BLaER1 treated with 17β-estradiol and CSF1 and Interleukin-3, amounts not matched to agents 10 nM and 100 nM (cell line): ENCODE measurements around the gene LIMCH1.

Source experiments
- H3K27ac ChIP-seq, 11 experiments: shearing (Covaris generic); formaldehyde crosslinking; 2 replicates each; pipeline ENCODE4 v1.8.1; 2022
- H3K27me3 ChIP-seq, 11 experiments: shearing (Covaris generic); formaldehyde crosslinking; 2 replicates each; pipeline ENCODE4 v1.8.1; 2022
- H3K36me3 ChIP-seq, 11 experiments: shearing (Covaris generic); formaldehyde crosslinking; 2 replicates each; pipeline ENCODE4 v1.8.1; 2022
- H3K4me1 ChIP-seq, 10 experiments: shearing (Covaris generic); formaldehyde crosslinking; 2 replicates each; pipeline ENCODE4 v1.8.1; 2022
- H3K4me2 ChIP-seq, 11 experiments: shearing (Covaris generic); formaldehyde crosslinking; 2 replicates each; pipeline ENCODE4 v1.8.1; 2022
- H3K4me3 ChIP-seq, 10 experiments: shearing (Covaris generic); formaldehyde crosslinking; 2 replicates each; pipeline ENCODE4 v1.8.1; 2022
- H3K9ac ChIP-seq, 11 experiments: shearing (Covaris generic); formaldehyde crosslinking; 2 replicates each; pipeline ENCODE4 v1.8.1; 2022
- H3K9me3 ChIP-seq, 11 experiments: shearing (Covaris generic); formaldehyde crosslinking; replicated peaks in 1 of 11; 2 replicates each; pipeline ENCODE4 v1.8.1; 2022
- H4K20me1 ChIP-seq, 11 experiments: shearing (Covaris generic); formaldehyde crosslinking; 2 replicates each; pipeline ENCODE4 v1.8.1; 2022
- Cebpa-rat ChIP-seq, 11 experiments: shearing (Covaris generic); IDR thresholded peaks; 2 replicates each; pipeline ENCODE4 v1.8.1; 2022

Gene LIMCH1

DNA sequence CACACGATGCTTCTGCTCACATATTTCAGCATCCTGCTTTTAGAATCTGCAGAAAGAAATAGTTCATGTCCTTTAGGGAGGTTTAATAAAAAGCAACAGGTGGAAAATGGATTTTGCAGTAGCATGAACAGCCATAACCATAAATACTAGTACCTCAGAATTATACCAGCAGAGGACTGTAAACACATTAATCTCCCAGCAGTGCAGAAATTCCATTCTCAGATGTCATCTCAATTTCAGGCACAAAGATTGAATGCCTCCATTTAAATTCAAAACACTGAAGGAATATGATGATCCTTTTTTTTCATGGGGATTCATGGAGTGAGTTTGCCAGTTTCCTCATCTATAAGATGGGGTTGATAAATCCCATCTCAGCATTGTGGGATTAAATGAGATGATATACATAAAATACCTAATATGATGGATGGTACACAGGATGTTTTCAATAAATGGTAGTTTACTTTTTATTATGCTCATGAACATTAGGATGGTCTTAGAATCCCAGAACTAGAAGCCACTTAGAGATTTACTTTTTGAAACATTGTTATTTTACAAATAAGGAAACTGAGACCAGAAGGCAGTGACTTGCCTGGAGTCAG is 566 bp upstream of the LIMCH1 start:
- Histone ChIP-seq H3K9ac (no peak overlapping the region), H3K4me3 (no peak overlapping the region), H3K9me3 (no peaks in the 10 kb centered on the region), H3K4me2 (0 out of 22 replicates have a peak overlapping the region, but pooled peaks of 1 of the 11 experiments have one; percentile 55), H4K20me1 (no peaks in the 10 kb centered on the region), H3K4me1 (peaks cover 0 to 21% (median 3%) of the 10 kb centered on the region in 10 experiments; a peak in 11 of 20 replicates), H3K27me3 (no peaks in the 10 kb centered on the region), H3K36me3 (no peaks in the 10 kb centered on the region), H3K27ac (no peak overlapping the region)
- no peak for TF ChIP-seq Cebpa-rat (IDR thresholded peaks at IDR 0.05)

DNA sequence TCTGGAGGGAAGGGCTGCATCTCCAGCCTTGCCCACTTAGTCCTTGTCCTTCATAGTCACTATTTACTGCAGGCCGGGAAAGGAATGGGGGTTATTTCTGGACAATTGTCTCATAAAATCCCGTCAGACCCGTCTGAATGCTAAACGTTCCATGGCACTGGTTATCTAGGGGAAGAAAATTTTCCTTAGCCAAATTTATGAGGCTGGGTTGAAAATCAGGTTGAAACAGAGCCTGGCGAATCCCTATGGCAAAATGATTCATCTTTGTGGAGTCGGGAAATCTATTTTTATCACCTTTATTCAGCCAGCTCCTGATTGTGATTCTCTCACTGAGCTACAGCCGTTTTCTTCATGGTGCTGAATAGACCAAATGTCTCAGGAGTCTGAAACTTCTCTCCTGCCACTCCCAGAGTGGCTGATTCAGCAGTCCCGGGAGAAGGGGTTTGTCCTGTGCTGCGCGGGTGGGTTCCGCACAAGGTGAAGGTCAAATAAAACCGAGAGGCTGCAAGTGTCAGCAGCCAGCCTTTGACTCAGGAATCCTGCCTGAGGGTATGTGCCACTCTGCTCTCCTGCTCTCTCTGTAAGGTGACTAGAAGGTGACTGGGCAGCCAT is 1.0 kb downstream of the LIMCH1 start:
- H3K9me3 ChIP-seq, result no peaks in the 10 kb centered on the region
- no peaks in the 10 kb centered on the region for H3K27me3 ChIP-seq
- H3K36me3 ChIP-seq, result no peaks in the 10 kb centered on the region
- no peak for TF ChIP-seq Cebpa-rat (IDR thresholded peaks at IDR 0.05)
- H3K4me3 ChIP-seq, result no peak overlapping the region
- H3K4me1 ChIP-seq, result peaks cover 0 to 27% (median 3%) of the 10 kb centered on the region in 10 experiments; a peak in 11 of 20 replicates
- H3K27ac ChIP-seq, result no peak overlapping the region
- no peak overlapping the region for H3K9ac ChIP-seq
- H3K4me2 ChIP-seq, result no peak overlapping the region; a peak in 1 of 22 replicates
- H4K20me1 ChIP-seq, result no peaks in the 10 kb centered on the region

- Histone ChIP-seq H4K20me1 (no peaks in the 10 kb centered on the region), H3K9me3 (no peaks in the 10 kb centered on the region), H3K4me2 (no peak overlapping the region), H3K4me1 (peaks cover 0 to 27% (median 3%) of the 10 kb centered on the region in 10 experiments; a peak in 11 of 20 replicates), H3K27ac (no peak overlapping the region), H3K4me3 (no peak overlapping the region), H3K9ac (no peak overlapping the region), H3K36me3 (no peaks in the 10 kb centered on the region), H3K27me3 (no peaks in the 10 kb centered on the region)
- no peak for TF ChIP-seq Cebpa-rat (IDR thresholded peaks at IDR 0.05)
Measured at GRCh38 chr4:41539711-41540110, 1.8 kb downstream of the LIMCH1 start.

GRCh38 chr4:41540687-41541086 is 2.7 kb downstream of the LIMCH1 start:
- H3K4me1 ChIP-seq, result peaks cover 0 to 22% (median 2%) of the 10 kb centered on the region in 10 experiments; a peak in 11 of 20 replicates
- no peak overlapping the region for H3K27ac ChIP-seq
- no peak for TF ChIP-seq Cebpa-rat (IDR thresholded peaks at IDR 0.05)

GRCh38 chr4:41541687-41542094 is 3.7 kb downstream of the LIMCH1 start:
- Histone ChIP-seq H3K4me3 (no peak overlapping the region), H3K36me3 (no peaks in the 10 kb centered on the region), H3K27me3 (no peaks in the 10 kb centered on the region), H3K27ac (no peak overlapping the region), H3K9ac (no peak overlapping the region), H4K20me1 (no peaks in the 10 kb centered on the region), H3K9me3 (no peaks in the 10 kb centered on the region), H3K4me1 (peaks cover 0 to 16% (median 0%) of the 10 kb centered on the region in 10 experiments; a peak in 4 of 20 replicates), H3K4me2 (no peak overlapping the region)
- TF ChIP-seq Cebpa-rat (IDR thresholded peaks at IDR 0.05), result no peak

More at GRCh38 chr4:41540687-41541086, 2.7 kb downstream of the LIMCH1 start:
- H3K4me3 ChIP-seq, result no peak overlapping the region
- no peaks in the 10 kb centered on the region for H3K9me3 ChIP-seq
- no peaks in the 10 kb centered on the region for H3K27me3 ChIP-seq
- no peaks in the 10 kb centered on the region for H3K36me3 ChIP-seq
- no peak overlapping the region for H3K4me2 ChIP-seq
- no peak overlapping the region for H3K9ac ChIP-seq
- H4K20me1 ChIP-seq, result no peaks in the 10 kb centered on the region

- no peaks in the 10 kb centered on the region for H3K36me3 ChIP-seq
- H3K4me2 ChIP-seq, result no peak overlapping the region
- H3K4me3 ChIP-seq, result no peak overlapping the region
- no peaks in the 10 kb centered on the region for H3K27me3 ChIP-seq
- H4K20me1 ChIP-seq, result no peaks in the 10 kb centered on the region
- no peak overlapping the region for H3K27ac ChIP-seq
- H3K9me3 ChIP-seq, result no peaks in the 10 kb centered on the region
- no peak overlapping the region for H3K9ac ChIP-seq
- H3K4me1 ChIP-seq, result peaks cover 0 to 16% (median 0%) of the 10 kb centered on the region in 10 experiments; a peak in 4 of 20 replicates
- no peak for TF ChIP-seq Cebpa-rat (IDR thresholded peaks at IDR 0.05)
Measured at GRCh38 chr4:41542526-41543275, 4.7 kb downstream of the LIMCH1 start.

DNA sequence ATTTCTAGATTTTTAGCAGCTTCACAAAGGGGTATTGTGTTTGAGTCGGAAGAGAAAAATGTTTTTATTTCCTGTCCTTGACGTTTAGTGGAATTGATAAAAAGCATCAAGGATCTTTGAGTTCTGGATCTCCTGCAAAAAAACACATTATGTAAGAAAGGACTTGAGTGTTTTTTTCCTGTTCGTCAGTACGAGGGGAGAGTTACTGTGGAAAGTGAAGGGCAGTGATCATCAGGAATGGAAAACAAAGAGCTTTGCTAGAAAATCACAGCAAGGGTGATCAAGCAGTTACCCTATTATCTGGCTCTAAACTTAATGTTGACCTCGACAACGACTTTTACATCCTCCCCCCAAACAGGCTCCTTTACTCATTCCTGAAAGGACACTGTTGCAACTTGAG is 7.3 kb downstream of the LIMCH1 start:
- no peaks in the 10 kb centered on the region for H3K36me3 ChIP-seq
- TF ChIP-seq Cebpa-rat (IDR thresholded peaks at IDR 0.05), result no peak

GRCh38 chr4:41546638-41547037 is 8.7 kb downstream of the LIMCH1 start:
- TF ChIP-seq Cebpa-rat (IDR thresholded peaks at IDR 0.05), result no peak
- H3K36me3 ChIP-seq, result no peaks in the 10 kb centered on the region
- H3K4me1 ChIP-seq, result peaks cover 0 to 17% (median 6%) of the 10 kb centered on the region in 10 experiments; a peak in 9 of 20 replicates
- H3K27ac ChIP-seq, result no peak overlapping the region
- H4K20me1 ChIP-seq, result no peaks in the 10 kb centered on the region
- no peak overlapping the region for H3K4me2 ChIP-seq
- H3K27me3 ChIP-seq, result no peaks in the 10 kb centered on the region
- H3K4me3 ChIP-seq, result no peak overlapping the region
- no peaks in the 10 kb centered on the region for H3K9me3 ChIP-seq
- H3K9ac ChIP-seq, result no peak overlapping the region

More for the DNA sequence above, 7.3 kb downstream of the LIMCH1 start:
- no peaks in the 10 kb centered on the region for H3K9me3 ChIP-seq
- H3K4me1 ChIP-seq, result peaks cover 0 to 11% (median 3%) of the 10 kb centered on the region in 10 experiments; a peak in 9 of 20 replicates
- no peak overlapping the region for H3K9ac ChIP-seq
- H3K4me3 ChIP-seq, result no peak overlapping the region
- H4K20me1 ChIP-seq, result no peaks in the 10 kb centered on the region
- no peaks in the 10 kb centered on the region for H3K27me3 ChIP-seq
- no peak overlapping the region for H3K4me2 ChIP-seq
- H3K27ac ChIP-seq, result no peak overlapping the region

GRCh38 chr4:41548305-41548880 is 10.4 kb downstream of the LIMCH1 start:
- TF ChIP-seq Cebpa-rat (IDR thresholded peaks at IDR 0.05), result no peak
- Histone ChIP-seq H3K4me1 (peaks cover 0 to 10% (median 6%) of the 10 kb centered on the region in 10 experiments; a peak in 9 of 20 replicates), H3K27me3 (no peaks in the 10 kb centered on the region), H3K4me2 (no peak overlapping the region), H3K9ac (no peak overlapping the region), H4K20me1 (no peaks in the 10 kb centered on the region), H3K27ac (no peak overlapping the region; a peak in 1 of 22 replicates), H3K9me3 (no peaks in the 10 kb centered on the region), H3K36me3 (no peaks in the 10 kb centered on the region), H3K4me3 (no peak overlapping the region)
